HEK293T (cell line): Measurements from ENCODE around the gene SLC16A14.

Experiments
- CTCF ChIA-PET: fragments of 350-600 bp; formaldehyde crosslinking; extraction: SDS; loops from one replicate; lab custom pipeline; 2021; ENCODE audit warnings: antibody characterized with exemption, inconsistent platforms; lab: Yijun Ruan, JAX
- POLR2A ChIA-PET: fragments of 350-600 bp; formaldehyde crosslinking; extraction: SDS; loops from one replicate; lab custom pipeline; 2020; ENCODE audit warnings: antibody characterized with exemption, inconsistent platforms; lab: Yijun Ruan, JAX
- DNase-seq: peaks from one replicate; pipeline ENCODE4 v3.0.0; 2012; ENCODE audit warnings: mixed read lengths; ENCODE audit errors: extremely low spot score
- ARNT ChIP-seq: fragments of 450-650 bp; IDR thresholded peaks from 2 replicates; pipeline ENCODE4 v1.6.1; 2017; ENCODE audit warnings: mild to moderate bottlenecking
- BHLHE40 ChIP-seq: fragments of 450-650 bp; IDR thresholded peaks from 2 replicates; pipeline ENCODE4 v1.6.1; 2016; ENCODE audit warnings: mild to moderate bottlenecking, moderate library complexity, borderline replicate concordance
- CTBP1 ChIP-seq: fragments of 450-650 bp; IDR thresholded peaks from 2 replicates; pipeline ENCODE4 v1.6.1; 2016; ENCODE audit warnings: borderline replicate concordance
- ELF4 ChIP-seq: fragments of 450-650 bp; IDR thresholded peaks from 2 replicates; pipeline ENCODE4 v1.6.1; 2017; ENCODE audit warnings: antibody characterized with exemption
- FOXA1 ChIP-seq: fragments of 450-650 bp; IDR thresholded peaks from 2 replicates; pipeline ENCODE4 v1.6.1; 2016; ENCODE audit warnings: mild to moderate bottlenecking
- FOXK2 ChIP-seq: fragments of 450-650 bp; IDR thresholded peaks from 2 replicates; pipeline ENCODE4 v1.6.1; 2016; ENCODE audit warnings: mild to moderate bottlenecking
- FOXM1 ChIP-seq: fragments of 450-650 bp; IDR thresholded peaks from 2 replicates; pipeline ENCODE4 v1.6.1; 2017; ENCODE audit warnings: mild to moderate bottlenecking, borderline replicate concordance
- HDGF ChIP-seq: fragments of 450-650 bp; IDR thresholded peaks from 2 replicates; pipeline ENCODE4 v1.6.1; 2017; ENCODE audit warnings: antibody characterized with exemption, borderline replicate concordance
- L3MBTL2 ChIP-seq: fragments of 450-650 bp; conservative IDR thresholded peaks from 2 replicates; pipeline ENCODE4 v1.6.1; 2016; ENCODE audit warnings: mild to moderate bottlenecking
- LEF1 ChIP-seq: fragments of 450-650 bp; IDR thresholded peaks from 2 replicates; pipeline ENCODE4 v1.6.1; 2017; ENCODE audit warnings: mild to moderate bottlenecking, borderline replicate concordance
- NFRKB ChIP-seq: fragments of 450-650 bp; IDR thresholded peaks from 2 replicates; pipeline ENCODE4 v1.6.1; 2016; ENCODE audit warnings: mild to moderate bottlenecking, moderate library complexity
- PKNOX1 ChIP-seq: fragments of 450-650 bp; IDR thresholded peaks from 2 replicates; pipeline ENCODE4 v1.6.1; 2016
- SP1 ChIP-seq: fragments of 450-650 bp; IDR thresholded peaks from 2 replicates; pipeline ENCODE4 v1.6.1; 2017
- SUZ12 ChIP-seq: fragments of 450-650 bp; IDR thresholded peaks from 2 replicates; pipeline ENCODE4 v1.6.1; 2016; ENCODE audit warnings: mild to moderate bottlenecking
- TARDBP ChIP-seq: fragments of 450-650 bp; IDR thresholded peaks from 2 replicates; pipeline ENCODE4 v1.6.1; 2016
- ZNF384 ChIP-seq: fragments of 450-650 bp; IDR thresholded peaks from 2 replicates; pipeline ENCODE4 v1.6.1; 2016

SLC16A14 gene

GRCh38 chr2:229993236-229993635 is 75.5 kb downstream of the SLC16A14 start:
- POLR2A ChIA-PET: no interaction called here
- no peak for DNase-seq
- CTCF ChIA-PET: no interaction called here
- TF ChIP-seq ARNT (no peak), PKNOX1 (no peak), NFRKB (no peak), ZNF384 (no peak), TARDBP (no peak), HDGF (no peak), FOXA1 (no peak), FOXK2 (no peak), CTBP1 (no peak), FOXM1 (no peak), BHLHE40 (no peak), ELF4 (no peak), LEF1 (no peak), SUZ12 (no peak), SP1 (no peak), L3MBTL2 (no peak)
